ENCODE data around the gene SLC4A4. TPM values are rescaled to one million over a fixed set of nuclear protein-coding genes. Genes with fewer than 3 reads are reported as not detected.
A peak's percentile ranks its signal among the peaks of the same experiment; 100 is the strongest.

Gene SLC4A4
- total RNA-seq, 6 experiments from 2014 or later = 19.1 to 29.8 (median 25.0) TPM

DNA sequence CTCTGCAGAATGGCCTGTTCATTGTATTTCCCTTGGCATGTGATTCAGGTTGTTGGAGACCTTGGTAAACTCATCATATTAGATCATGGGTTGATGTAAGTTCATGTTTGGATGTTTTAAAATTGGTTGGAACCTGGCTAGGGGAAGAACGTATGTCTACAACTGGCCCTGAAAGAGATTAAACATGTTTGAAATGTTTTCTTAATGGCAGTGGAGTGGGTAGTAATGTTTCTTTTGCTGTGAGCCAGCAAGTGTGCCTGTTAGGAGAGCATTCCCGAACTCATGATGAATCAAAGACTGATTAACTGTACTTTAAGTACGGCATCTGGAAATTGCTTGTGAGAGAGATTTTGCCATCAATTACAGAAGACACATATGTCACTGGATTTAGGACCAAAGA is 44.5 kb upstream of the SLC4A4 start:
- no peak for DNase-seq
- peak overlapping the region; percentile 79 for H3K27ac Mint-ChIP-seq
- peaks cover 2% of the 10 kb centered on the region for H3K27me3 Mint-ChIP-seq (ENCODE audit: insufficient read depth)

GRCh38 chr4:71296945-71297344 is 41.9 kb upstream of the SLC4A4 start:
- H3K4me1 Mint-ChIP-seq (ENCODE audit: low read depth) = peaks cover 37% of the 10 kb centered on the region
- no peaks in the 10 kb centered on the region for H3K9me3 Mint-ChIP-seq
- no peak overlapping the region for H3K27ac Mint-ChIP-seq
- peaks cover 3% of the 10 kb centered on the region for H3K27me3 Mint-ChIP-seq (ENCODE audit: insufficient read depth)
- peaks cover 18% of the 10 kb centered on the region for H3K36me3 Mint-ChIP-seq (ENCODE audit: low read depth)
- TF ChIP-seq, protein P1, sequence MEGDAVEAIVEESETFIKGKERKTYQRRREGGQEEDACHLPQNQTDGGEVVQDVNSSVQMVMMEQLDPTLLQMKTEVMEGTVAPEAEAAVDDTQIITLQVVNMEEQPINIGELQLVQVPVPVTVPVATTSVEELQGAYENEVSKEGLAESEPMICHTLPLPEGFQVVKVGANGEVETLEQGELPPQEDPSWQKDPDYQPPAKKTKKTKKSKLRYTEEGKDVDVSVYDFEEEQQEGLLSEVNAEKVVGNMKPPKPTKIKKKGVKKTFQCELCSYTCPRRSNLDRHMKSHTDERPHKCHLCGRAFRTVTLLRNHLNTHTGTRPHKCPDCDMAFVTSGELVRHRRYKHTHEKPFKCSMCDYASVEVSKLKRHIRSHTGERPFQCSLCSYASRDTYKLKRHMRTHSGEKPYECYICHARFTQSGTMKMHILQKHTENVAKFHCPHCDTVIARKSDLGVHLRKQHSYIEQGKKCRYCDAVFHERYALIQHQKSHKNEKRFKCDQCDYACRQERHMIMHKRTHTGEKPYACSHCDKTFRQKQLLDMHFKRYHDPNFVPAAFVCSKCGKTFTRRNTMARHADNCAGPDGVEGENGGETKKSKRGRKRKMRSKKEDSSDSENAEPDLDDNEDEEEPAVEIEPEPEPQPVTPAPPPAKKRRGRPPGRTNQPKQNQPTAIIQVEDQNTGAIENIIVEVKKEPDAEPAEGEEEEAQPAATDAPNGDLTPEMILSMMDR (IDR thresholded peaks at IDR 0.05) = no peak
- H3K4me3 Mint-ChIP-seq = no peak overlapping the region
- no peak for DNase-seq

More for the DNA sequence above, 44.5 kb upstream of the SLC4A4 start:
- Mint-ChIP-seq H3K9me3 (no peaks in the 10 kb centered on the region), H3K36me3 (ENCODE audit: low read depth) (peaks cover under 1% of the 10 kb centered on the region), H3K4me3 (peak overlapping the region; percentile 40; the same call in 1 of the 2 replicates), H3K4me1 (ENCODE audit: low read depth) (peaks cover 51% of the 10 kb centered on the region)
- TF ChIP-seq, protein P1 (IDR thresholded peaks at IDR 0.05) = no peak

DNA sequence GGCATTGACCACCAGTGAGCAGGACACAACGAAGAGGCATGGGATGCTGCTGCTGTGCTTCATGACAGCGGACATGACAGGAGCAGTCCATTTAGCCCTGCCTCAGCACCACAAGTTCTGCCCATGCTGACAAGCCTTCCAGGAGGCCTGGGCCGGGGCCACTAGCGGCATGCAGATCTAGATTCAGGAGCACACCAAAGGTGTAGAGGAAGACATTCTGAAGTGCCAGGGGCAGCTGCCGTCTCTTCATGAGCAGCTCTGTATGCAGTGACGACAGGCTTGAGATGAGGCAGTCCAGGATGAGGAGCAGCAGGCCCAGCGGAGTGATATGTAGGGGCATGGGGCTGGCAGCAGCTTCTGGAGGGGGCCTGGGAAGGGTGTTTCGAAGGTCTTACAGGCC is 38.5 kb upstream of the SLC4A4 start:
- H3K27ac Mint-ChIP-seq = no peak overlapping the region
- no peak for DNase-seq
- H3K4me1 Mint-ChIP-seq (ENCODE audit: low read depth) = peaks cover 43% of the 10 kb centered on the region
- H3K9me3 Mint-ChIP-seq = no peaks in the 10 kb centered on the region
- no peak overlapping the region for H3K4me3 Mint-ChIP-seq
- H3K36me3 Mint-ChIP-seq (ENCODE audit: low read depth) = peaks cover 19% of the 10 kb centered on the region
- TF ChIP-seq, protein P1 (IDR thresholded peaks at IDR 0.05) = no peak
- peaks cover 3% of the 10 kb centered on the region for H3K27me3 Mint-ChIP-seq (ENCODE audit: insufficient read depth)

DNA sequence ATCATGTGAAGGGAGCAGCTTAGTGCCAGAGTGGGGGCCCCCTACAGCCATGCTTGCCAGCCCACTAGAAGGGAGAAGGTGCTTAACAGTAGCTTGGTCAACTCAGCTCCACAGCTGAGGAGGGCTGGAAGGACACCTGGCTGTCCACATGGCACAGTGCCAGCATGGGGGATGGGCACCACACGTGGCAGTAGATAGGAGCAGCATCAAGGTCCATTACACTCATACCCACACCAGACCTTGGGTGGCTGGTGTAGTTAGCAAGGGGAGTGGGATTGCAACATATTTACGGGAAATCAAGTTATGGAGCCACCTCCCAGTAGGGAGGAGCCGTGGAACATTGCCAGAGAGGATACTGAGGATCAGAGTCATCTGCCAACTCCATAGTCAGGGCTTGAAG is 37.9 kb upstream of the SLC4A4 start:
- H3K27me3 Mint-ChIP-seq (ENCODE audit: insufficient read depth) = peaks cover 2% of the 10 kb centered on the region
- H3K4me3 Mint-ChIP-seq = no peak overlapping the region
- TF ChIP-seq, protein P1 (IDR thresholded peaks at IDR 0.05) = no peak
- no peak for DNase-seq
- H3K4me1 Mint-ChIP-seq (ENCODE audit: low read depth) = peaks cover 48% of the 10 kb centered on the region
- no peaks in the 10 kb centered on the region for H3K9me3 Mint-ChIP-seq
- H3K36me3 Mint-ChIP-seq (ENCODE audit: low read depth) = peaks cover 24% of the 10 kb centered on the region
- no peak overlapping the region for H3K27ac Mint-ChIP-seq

DNA sequence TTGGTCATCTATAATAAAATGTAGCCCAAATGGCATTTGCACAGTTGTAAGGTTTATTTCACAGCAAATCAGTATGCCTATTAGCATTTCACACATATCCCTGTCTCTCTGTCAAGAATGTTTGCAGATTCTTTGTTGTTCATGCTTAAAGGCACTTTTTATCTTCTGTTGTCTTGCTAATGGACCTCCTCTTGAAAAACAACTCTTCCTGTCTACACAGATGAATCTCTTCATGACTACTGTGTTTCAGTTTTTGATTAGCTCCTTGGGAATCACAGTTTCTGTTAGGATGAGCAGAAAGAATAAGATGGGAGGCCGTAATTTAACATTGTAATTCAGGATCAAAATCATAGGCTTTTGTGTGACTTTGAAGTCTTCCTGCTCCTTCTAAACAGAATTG is 35.5 kb upstream of the SLC4A4 start:
- peaks cover 24% of the 10 kb centered on the region for H3K36me3 Mint-ChIP-seq (ENCODE audit: low read depth)
- no peaks in the 10 kb centered on the region for H3K9me3 Mint-ChIP-seq

More for the DNA sequence above, 35.5 kb upstream of the SLC4A4 start:
- Mint-ChIP-seq H3K27me3 (ENCODE audit: insufficient read depth) (peaks cover 2% of the 10 kb centered on the region), H3K4me1 (ENCODE audit: low read depth) (peaks cover 48% of the 10 kb centered on the region), H3K27ac (no peak overlapping the region), H3K4me3 (no peak overlapping the region)
- TF ChIP-seq, protein P1 (IDR thresholded peaks at IDR 0.05) = no peak
- no peak for DNase-seq

All from HFFc6 (cell line).